HepG2 (cell line): ENCODE measurements around the gene TCF23. TPM values are rescaled to one million over a fixed set of nuclear protein-coding genes. Genes with fewer than 3 reads are reported as not detected.

Experiments
- ATAC-seq: fragments of 200-7000 bp; cut with Tn5 transposase; 3 replicates; pipeline ENCODE4 v1.9.1; 2020; ENCODE audit warnings: mild to moderate bottlenecking, moderate library complexity
- BruUV-seq: library from RNA; stranded (reverse); fragments of 400-500 nt; replicated peaks from 2 replicates; lab custom pipeline; 2021; lab: Mats Ljungman, UMichigan
- CTCF ChIA-PET: fragments of 300-600 bp; formaldehyde crosslinking; extraction: SDS; loops from one replicate; lab custom pipeline; 2021; ENCODE audit warnings: low total read pairs, inconsistent platforms, low intra/inter-chr PET ratio; lab: Yijun Ruan, JAX
- POLR2A ChIA-PET: fragments of 350-600 bp; sonication (Branson Sonifier 250); formaldehyde crosslinking; loops from one replicate; lab custom pipeline; 2020; ENCODE audit warnings: antibody characterized with exemption, inconsistent platforms; lab: Yijun Ruan, JAX
- DNase-seq: peaks from one replicate; pipeline ENCODE4 v3.0.0-alpha.2; 2015; ENCODE audit warnings: low spot score
- FAIRE-seq: peaks from 3 replicates; lab custom pipeline; 2011; peaks lifted over from hg19 to GRCh38; lab: Jason Lieb, UNC
- H2AFZ ChIP-seq: one replicate; pipeline ENCODE4 v1.6.1; 2011; ENCODE audit warnings: low read length, inconsistent platforms
- H3K27ac ChIP-seq: fragments of 300-600 bp; 3 replicates; pipeline ENCODE4 v1.8.0; 2011; ENCODE audit warnings: mixed run types, mild to moderate bottlenecking, mixed read lengths, low read length, inconsistent platforms; ENCODE audit not compliant: insufficient read depth; ENCODE audit errors: extremely low read length
- H3K27me3 ChIP-seq, 2 experiments: fragments of 200-600 bp in 1 of 2; 2 replicates in 1 of 2; 3 replicates in 1 of 2; pipeline versions ENCODE4 v1.6.0 to v1.8.0; 2011; ENCODE audit warnings: low read length in 2 of 2, mild to moderate bottlenecking in 2 of 2, moderate library complexity in 2 of 2, inconsistent platforms in 1 of 2; ENCODE audit not compliant: insufficient read depth in 2 of 2, control insufficient read depth in 1 of 2
- H3K36me3 ChIP-seq, 2 experiments: fragments of 200-600 bp in 1 of 2; replicated peaks in 1 of 2; 2 replicates in 1 of 2; 3 replicates in 1 of 2; pipeline versions ENCODE4 v1.5.1 to v1.8.0; 2011; ENCODE audit warnings: low read length in 2 of 2, inconsistent platforms in 1 of 2; ENCODE audit not compliant: insufficient read depth in 2 of 2, control insufficient read depth in 1 of 2
- H3K4me1 ChIP-seq: 2 replicates; pipeline ENCODE4 v1.5.1; 2012; ENCODE audit warnings: low read length, inconsistent platforms; ENCODE audit not compliant: insufficient read depth
- H3K4me2 ChIP-seq: 2 replicates; pipeline ENCODE4 v1.6.0; 2011; ENCODE audit warnings: low read depth, low read length, inconsistent platforms
- H3K4me3 ChIP-seq, 3 experiments: fragments of 200-600 bp in 1 of 3; sonication (generic), shearing (Covaris generic) in 1 of 3; replicated peaks in 1 of 3; 2 replicates each; pipeline ENCODE4 v1.5.1; 2011 to 2016; ENCODE audit warnings: low read length in 3 of 3, inconsistent platforms in 2 of 3, low read depth in 2 of 3, mild to moderate bottlenecking in 2 of 3, control low read depth in 1 of 3, mixed read lengths in 1 of 3; ENCODE audit not compliant: insufficient read depth in 1 of 3
- H3K79me2 ChIP-seq: one replicate; pipeline ENCODE4 v1.6.1; 2011; ENCODE audit warnings: low read length, inconsistent platforms; ENCODE audit not compliant: insufficient read depth
- H3K9ac ChIP-seq: 2 replicates; pipeline ENCODE4 v1.6.0; 2011; ENCODE audit warnings: mild to moderate bottlenecking, low read depth, low read length, inconsistent platforms; ENCODE audit not compliant: insufficient read depth
- H3K9me3 ChIP-seq: 2 replicates; pipeline ENCODE4 v1.5.1; 2012; ENCODE audit warnings: mild to moderate bottlenecking, low read length
- H4K20me1 ChIP-seq: 2 replicates; pipeline ENCODE4 v1.6.0; 2011; ENCODE audit warnings: inconsistent platforms, mild to moderate bottlenecking, low read length, moderate library complexity; ENCODE audit not compliant: insufficient read depth
- CAMTA2 ChIP-seq: sonication (generic); formaldehyde crosslinking; IDR thresholded peaks from 2 replicates; pipeline ENCODE4 v1.4.0; 2020; ENCODE audit warnings: mild to moderate bottlenecking, missing genetic modification reagents, borderline replicate concordance
- CEBPB ChIP-seq: IDR thresholded peaks from 2 replicates; pipeline ENCODE4 v1.6.1; 2011; ENCODE audit warnings: low read depth, low read length, improper control_type of control experiment, borderline replicate concordance
- CEBPG ChIP-seq: IDR thresholded peaks from 2 replicates; pipeline ENCODE4 v1.6.1; 2016
- HHEX ChIP-seq: IDR thresholded peaks from 2 replicates; pipeline ENCODE4 v1.6.1; 2016; ENCODE audit warnings: control low read depth
- MTF2 ChIP-seq: sonication (generic); formaldehyde crosslinking; IDR thresholded peaks from 2 replicates; pipeline ENCODE4 v1.5.0; 2020; ENCODE audit warnings: missing genetic modification reagents, borderline replicate concordance
- NFYB ChIP-seq: sonication (generic); formaldehyde crosslinking; IDR thresholded peaks from 2 replicates; pipeline ENCODE4 v1.4.0; 2020; ENCODE audit warnings: missing genetic modification reagents
- POLR2AphosphoS5 ChIP-seq: IDR thresholded peaks from 2 replicates; pipeline ENCODE4 v1.6.1; 2012; ENCODE audit warnings: low read depth, low read length
- PRPF4 ChIP-seq: fragments of 200-400 bp; formaldehyde crosslinking; IDR thresholded peaks from 2 replicates; pipeline ENCODE4 v1.6.1; 2016; ENCODE audit warnings: low read length, low read depth; ENCODE audit not compliant: poor library complexity, severe bottlenecking
- SMYD3 ChIP-seq: sonication (generic); formaldehyde crosslinking; IDR thresholded peaks from 2 replicates; pipeline ENCODE4 v1.8.1; 2023; ENCODE audit warnings: mild to moderate bottlenecking, missing genetic modification reagents
- SRSF4 ChIP-seq: fragments of 200-400 bp; formaldehyde crosslinking; IDR thresholded peaks from one replicate; pipeline ENCODE4 v1.6.1; 2018; ENCODE audit warnings: mild to moderate bottlenecking, low read depth, low read length, moderate library complexity; ENCODE audit not compliant: poor library complexity, severe bottlenecking
- ZBTB44 ChIP-seq: sonication (generic); formaldehyde crosslinking; IDR thresholded peaks from 2 replicates; pipeline ENCODE4 v1.4.0; 2020; ENCODE audit warnings: missing genetic modification reagents
- ZIK1 ChIP-seq: sonication (generic); formaldehyde crosslinking; IDR thresholded peaks from 2 replicates; pipeline ENCODE4 v1.5.0; 2020; ENCODE audit warnings: mild to moderate bottlenecking, low read depth, missing genetic modification reagents, borderline replicate concordance
- ZNF180 ChIP-seq: sonication (generic); formaldehyde crosslinking; IDR thresholded peaks from 2 replicates; pipeline ENCODE4 v1.4.0; 2020; ENCODE audit warnings: low read depth, missing genetic modification reagents, borderline replicate concordance
- ZNF75D ChIP-seq: sonication (generic); formaldehyde crosslinking; IDR thresholded peaks from 2 replicates; pipeline ENCODE4 v1.8.1; 2023; ENCODE audit warnings: missing genetic modification reagents, mild to moderate bottlenecking, borderline replicate concordance
- ZNF792 ChIP-seq: IDR thresholded peaks from 2 replicates; pipeline ENCODE4 v1.6.1; 2016
- ZZZ3 ChIP-seq: sonication (generic); formaldehyde crosslinking; IDR thresholded peaks from 2 replicates; pipeline ENCODE4 v1.4.0; 2020; ENCODE audit warnings: missing genetic modification reagents, mild to moderate bottlenecking, borderline replicate concordance
- WGBS: methylation state at CpG from one replicate; pipeline ENCODE4 v1.1.6; 2017; ENCODE audit warnings: low lambda C conversion rate; 5-methylcytosine and 5-hydroxymethylcytosine counted together
- in situ Hi-C: cut with HindIII; loops from 2 replicates; pipeline ENCODE4 v1.10.0; 2017; ENCODE audit warnings: low pct_unique_long_range_greater_than_20kb; ENCODE audit not compliant: extremely low pct_ligation_motif_present
- intact Hi-C: fragments of 100-400 bp; cut with micrococcal nuclease; formaldehyde crosslinking; loops from one replicate; pipeline ENCODE4 v1.10.0; 2022; ENCODE audit not compliant: unreplicated experiment
- polyA plus RNA-seq, 8 experiments: library from polyadenylated mRNA; depleted of rRNA in 3 of 8; stranded (reverse) in 7 of 8; unstranded in 1 of 8; fragments of >200 nt; fragmentation: Illumina TruSeq in 4 of 8; extraction: Trizol in 4 of 8; gene quantifications; 2 replicates each; pipeline versions ENCODE4 v1.2.1 to v1.2.3, GENCODE V29; 2011 to 2016; ENCODE audit warnings: low read depth in 4 of 8, missing spikeins in 1 of 8, mixed read lengths in 1 of 8; ENCODE audit not compliant: insufficient read depth in 1 of 8
- total RNA-seq, 5 experiments: library from RNA; depleted of rRNA; stranded (reverse); fragments of >200 nt; fragmentation: Illumina TruSeq; extraction: Trizol; gene quantifications; 2 replicates each; pipeline ENCODE4 v1.2.3, GENCODE V29; 2016; ENCODE audit warnings: low read depth in 1 of 5

The TCF23 gene
- total and polyA plus RNA-seq, 2 of the 13 experiments (the other 11 are each of a cell fraction or from before 2014, with no cell fraction given): 0.02 to 1.4 TPM

- H2AFZ ChIP-seq: no peak overlapping the region
- H4K20me1 ChIP-seq: no peaks in the 10 kb centered on the region
- intact Hi-C loops (no loop called here), in situ Hi-C loops (no loop called here)
- H3K9me3 ChIP-seq: no peaks in the 10 kb centered on the region
- no peaks in the 10 kb centered on the region for H3K79me2 ChIP-seq
- WGBS: 25% methylated on average over 2 of the region's 2 CpGs
- CTCF ChIA-PET: no interaction called here
- ATAC-seq: no peak
- peaks cover 0 to 2% of the 10 kb centered on the region in 2 experiments; a peak in 2 of 5 replicates for H3K27me3 ChIP-seq
- no TSS peak for BruUV-seq
- TF ChIP-seq ZNF180 (CRISPR knock-in tag) (no peak), SMYD3 (CRISPR knock-in tag) (no peak), NFYB (no peak), SRSF4 (no peak), ZIK1 (CRISPR knock-in tag) (no peak), HHEX (CRISPR knock-in tag) (no peak), ZBTB44 (CRISPR knock-in tag) (no peak), ZNF792 (CRISPR knock-in tag) (no peak), MTF2 (CRISPR knock-in tag) (no peak), CEBPG (CRISPR knock-in tag) (peak; percentile 25; the same call in 1 of the 2 replicates), POLR2AphosphoS5 (no peak), ZZZ3 (CRISPR knock-in tag) (no peak), PRPF4 (no peak), ZNF75D (CRISPR knock-in tag) (no peak), CAMTA2 (CRISPR knock-in tag) (no peak), CEBPB (peak; percentile 5; the same call in 1 of the 2 replicates)
- no peak overlapping the region for H3K27ac ChIP-seq
- no peak for FAIRE-seq
- H3K4me2 ChIP-seq: no peak overlapping the region
- no peak overlapping the region for H3K9ac ChIP-seq
- no peak for DNase-seq
- no peak overlapping the region for H3K4me3 ChIP-seq
- peaks cover 35% of the 10 kb centered on the region for H3K4me1 ChIP-seq
- no peaks in the 10 kb centered on the region for H3K36me3 ChIP-seq
- POLR2A ChIA-PET: no interaction called here
Observed at GRCh38 chr2:27145682-27146081, 3.1 kb upstream of the TCF23 start.
